ENCODE measurements around the gene AP1S3. TPM values are rescaled to one million over a fixed set of nuclear protein-coding genes. Genes with fewer than 3 reads are reported as not detected.

The AP1S3 gene
- total RNA-seq, 1 experiment from 2014 or later, result 73.3 TPM

GRCh38 chr2:223859070-223859469 is 21.7 kb upstream of the AP1S3 start:
- Histone ChIP-seq H3K4me2 (no peak overlapping the region), H3K9me2 (ENCODE audit: insufficient read depth) (no peaks in the 10 kb centered on the region), H2AFZ (no peak overlapping the region), H3K4me3 (no peak overlapping the region), H3K79me2 (ENCODE audit: low read depth) (no peaks in the 10 kb centered on the region), H3K36me3 (ENCODE audit: low read depth) (no peaks in the 10 kb centered on the region), H4K20me1 (ENCODE audit: insufficient read depth) (no peaks in the 10 kb centered on the region), H3K27ac (no peak overlapping the region), H3K9me3 (ENCODE audit: insufficient read depth, low read depth) (no peaks in the 10 kb centered on the region), H3K27me3 (ENCODE audit: insufficient read depth, low read depth) (no peaks in the 10 kb centered on the region), H3F3A (ENCODE audit: insufficient read depth, low read depth) (peaks cover 46% of the 10 kb centered on the region), H3K4me1 (replicated peaks; ENCODE audit: insufficient read depth) (peaks cover 66% of the 10 kb centered on the region)
- ChIA-PET CTCF (interaction anchor here (0.9 kb wide), 1 partner anchor 400 kb away, joined by 3 read pairs; no protein-coding TSS in a partner anchor), POLR2A (ENCODE audit: unreplicated experiment) (interaction anchor here (0.5 to 0.6 kb wide), 2 partner anchors 21 to 609 kb away, joined by 4 to 24 read pairs; no protein-coding TSS in a partner anchor)
- no TSS peak for BruUV-seq (replicated peaks)
- peak in 1 of 2 experiments; percentile 3 for DNase-seq
- TF ChIP-seq EZH2 (IDR thresholded peaks at IDR 0.05; ENCODE audit: low read depth) (no peak), CTCF (conservative IDR thresholded peaks at IDR 0.05) (no peak)
- intact Hi-C loops (cut with micrococcal nuclease; ENCODE audit: unreplicated experiment), result no loop called here

GRCh38 chr2:223856584-223856983 is 19.2 kb upstream of the AP1S3 start:
- Histone ChIP-seq H3K27me3 (ENCODE audit: insufficient read depth, low read depth) (no peaks in the 10 kb centered on the region), H3K4me3 (no peak overlapping the region; the same call in 1 of the 2 replicates), H3K9me3 (ENCODE audit: insufficient read depth, low read depth) (no peaks in the 10 kb centered on the region), H3K9me2 (ENCODE audit: insufficient read depth) (no peaks in the 10 kb centered on the region), H3K4me1 (replicated peaks; ENCODE audit: insufficient read depth) (peaks cover 71% of the 10 kb centered on the region), H3K79me2 (ENCODE audit: low read depth) (no peaks in the 10 kb centered on the region), H3K4me2 (peak overlapping the region; percentile 43), H2AFZ (no peak overlapping the region), H3F3A (ENCODE audit: insufficient read depth, low read depth) (peaks cover 56% of the 10 kb centered on the region), H3K36me3 (ENCODE audit: low read depth) (no peaks in the 10 kb centered on the region), H4K20me1 (ENCODE audit: insufficient read depth) (no peaks in the 10 kb centered on the region), H3K27ac (peak overlapping the region; percentile 54)
- CTCF ChIA-PET, result no interaction called here
- BruUV-seq (replicated peaks), result no TSS peak
- intact Hi-C loops (cut with micrococcal nuclease; ENCODE audit: unreplicated experiment), result no loop called here
- DNase-seq, result peak; percentile 19 to 74
- TF ChIP-seq CTCF (conservative IDR thresholded peaks at IDR 0.05), result no peak
- POLR2A ChIA-PET (ENCODE audit: unreplicated experiment), result no interaction called here

GRCh38 chr2:223856021-223856420 is 18.6 kb upstream of the AP1S3 start:
- Histone ChIP-seq H2AFZ (no peak overlapping the region), H3K27me3 (ENCODE audit: insufficient read depth, low read depth) (no peaks in the 10 kb centered on the region), H3K27ac (peak overlapping the region; percentile 54), H3K4me2 (peak overlapping the region; percentile 43), H3F3A (ENCODE audit: insufficient read depth, low read depth) (peaks cover 51% of the 10 kb centered on the region), H3K79me2 (ENCODE audit: low read depth) (no peaks in the 10 kb centered on the region), H3K4me3 (no peak overlapping the region; the same call in 1 of the 2 replicates), H3K36me3 (ENCODE audit: low read depth) (no peaks in the 10 kb centered on the region), H3K9me3 (ENCODE audit: insufficient read depth, low read depth) (0 out of 2 replicates have a peak, but pooled peaks cover 3% of the 10 kb centered on the region), H3K4me1 (replicated peaks; ENCODE audit: insufficient read depth) (peaks cover 66% of the 10 kb centered on the region), H4K20me1 (ENCODE audit: insufficient read depth) (no peaks in the 10 kb centered on the region), H3K9me2 (ENCODE audit: insufficient read depth) (no peaks in the 10 kb centered on the region)
- intact Hi-C loops (cut with micrococcal nuclease; ENCODE audit: unreplicated experiment), result no loop called here
- no peak for TF ChIP-seq EZH2 (IDR thresholded peaks at IDR 0.05; ENCODE audit: low read depth)
- TF ChIP-seq CTCF (conservative IDR thresholded peaks at IDR 0.05), result no peak
- CTCF ChIA-PET, result no interaction called here
- no TSS peak for BruUV-seq (replicated peaks)
- POLR2A ChIA-PET (ENCODE audit: unreplicated experiment), result no interaction called here
- DNase-seq, result peak in 1 of 2 experiments; percentile 74
